GM12878 (cell line): ENCODE measurements around the gene DIRAS3.

Experiments used
- ATF3 ChIP-seq: IDR thresholded peaks from 2 replicates; pipeline ENCODE4 v1.6.1; 2011; ENCODE audit warnings: low read depth, mild to moderate bottlenecking, low read length, moderate library complexity, borderline replicate concordance; ENCODE audit errors: extremely low read depth
- FOS ChIP-seq: IDR thresholded peaks from 3 replicates; pipeline ENCODE4 v1.6.1; 2011; ENCODE audit warnings: borderline replicate concordance; ENCODE audit not compliant: insufficient read length; ENCODE audit errors: extremely low read depth
- GATAD2B ChIP-seq: fragments of 450-650 bp; conservative IDR thresholded peaks from 2 replicates; pipeline ENCODE4 v1.6.1; 2017; ENCODE audit warnings: low read depth, mild to moderate bottlenecking, moderate library complexity
- NFIC ChIP-seq: IDR thresholded peaks from 2 replicates; pipeline ENCODE4 v1.6.1; 2012; ENCODE audit warnings: low read depth, mild to moderate bottlenecking, inconsistent platforms, low read length, moderate library complexity
- POLR2A ChIP-seq: IDR thresholded peaks from 2 replicates; pipeline ENCODE4 v1.6.1; 2011; ENCODE audit warnings: low read depth, mild to moderate bottlenecking, low read length
- USF2 ChIP-seq: IDR thresholded peaks from 2 replicates; pipeline ENCODE4 v1.6.1; 2011; ENCODE audit warnings: low read depth, low read length, improper control_type of control experiment, borderline replicate concordance
- YY1 ChIP-seq: IDR thresholded peaks from 2 replicates; pipeline ENCODE4 v1.6.1; 2011; ENCODE audit warnings: low read depth, mild to moderate bottlenecking, low read length

GRCh38 chr1:68000191-68000590 lies 50.2 kb downstream of the DIRAS3 start:
- no peak for TF ChIP-seq FOS
- no peak for TF ChIP-seq GATAD2B
- TF ChIP-seq USF2, result no peak
- no peak for TF ChIP-seq YY1
- TF ChIP-seq NFIC, result no peak
- no peak for TF ChIP-seq POLR2A
- no peak for TF ChIP-seq ATF3
